Heart left ventricle (tissue), 13 donors: Measurements from ENCODE around the gene TNNI3K.

Experiments
- CTCF ChIP-seq, 12 donors: fragments of 200-600 bp; sonication (generic) in 4 of 12; IDR thresholded peaks; one replicate each; pipeline versions ENCODE4 v1.5.0 to v1.8.0; 2018 to 2022; ENCODE audit warnings: antibody characterized with exemption in 12 of 12, mild to moderate bottlenecking in 5 of 12
- POLR2A ChIP-seq, 2 donors: fragments of 450-650 bp; IDR thresholded peaks; one replicate each; pipeline ENCODE4 v1.6.1; 2017; ENCODE audit warnings: antibody characterized with exemption in 2 of 2, mild to moderate bottlenecking in 2 of 2, moderate library complexity in 2 of 2
- donor health status: ischemic (EF 13 %, LVEDD 7.1; RV severe dilation, severe dysfunction).
- donor health status: DM: no; HTN: yes; CAD: no.
- donor health status: DM: no; HTN: no; CAD: no.
- donor health status: ischemic (EF 25% LVEDD 6.9; RV normal size, moderate dysfunction).
- donor health status: ischemic (EF 25% LVEDD 5.7; RV mildly dilated, moderate dysfunction).
- donor health status: ischemic (EF 35%, LVEDD 5.7; RV mildly dilated, moderate dysfunction).
- donor health status: nonischemic (EF 11% LVEDD 7.7; RV severe dilation, severe dysfunction).
- donor health status: DM: yes; HTN: yes; CAD: no.
- donor health status: PGD.
- donor health status: ischemic (EF 29% LVEDD 5.4; RV normal size, mild dysfunction).
- donor health status: nonischemic (EF 23%, LVEDD 6.1; RV moderate dilation, normal function).

DNA sequence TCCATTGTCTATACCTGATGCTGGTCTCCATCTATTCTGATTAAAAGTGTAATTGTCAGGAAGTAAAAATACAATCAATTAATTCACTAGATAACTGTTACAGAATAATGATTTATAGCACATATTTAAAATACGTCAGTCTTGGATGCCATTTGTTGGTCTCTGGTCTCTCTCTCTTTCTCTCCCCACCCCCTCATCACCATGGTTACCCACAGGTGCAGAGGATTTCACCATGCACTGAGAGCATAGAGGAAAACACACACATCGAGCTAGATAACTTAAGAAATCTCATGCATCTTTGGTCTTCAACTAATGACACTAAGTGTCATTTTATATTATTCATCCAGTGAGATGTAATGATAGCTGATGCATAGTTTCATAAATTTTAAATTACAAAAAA, 243.8 kb downstream of the TNNI3K start:
- TF ChIP-seq CTCF (IDR thresholded peaks at IDR 0.05) (no peak), POLR2A (IDR thresholded peaks at IDR 0.05) (no peak)
